ENCODE data around the gene GLIPR2. TPM values are rescaled to one million over a fixed set of nuclear protein-coding genes. Genes with fewer than 3 reads are reported as not detected.
A peak's percentile ranks its signal among the peaks of the same experiment; 100 is the strongest.
"Not testable (repeated sequence)": the region's sequence is repeated elsewhere in the genome, so short reads cannot be mapped to it uniquely, and the experiment has no call there.

The GLIPR2 gene
- total RNA-seq, 1 donor from 2014 or later: 8.7 TPM

GRCh38 chr9:36156116-36156515 is 19.6 kb downstream of the GLIPR2 start:
- no peaks in the 10 kb centered on the region for H3K36me3 ChIP-seq
- no peak for TF ChIP-seq CTCF (IDR thresholded peaks at IDR 0.05; ENCODE audit: borderline replicate concordance)
- intact Hi-C loops (cut with micrococcal nuclease): no loop called here
- no peak overlapping the region for H3K4me3 ChIP-seq
- DNase-seq: no peak
- no peaks in the 10 kb centered on the region for H3K27me3 ChIP-seq (ENCODE audit: low read depth)
- peaks cover 6% of the 10 kb centered on the region for H3K9me3 ChIP-seq (replicated peaks)
- no peak overlapping the region for H3K27ac ChIP-seq (replicated peaks)
- H3K4me1 ChIP-seq: peaks cover 37% of the 10 kb centered on the region

GRCh38 chr9:36158122-36158521 is 21.6 kb downstream of the GLIPR2 start:
- H3K27me3 ChIP-seq (ENCODE audit: low read depth): no peaks in the 10 kb centered on the region
- H3K36me3 ChIP-seq: no peaks in the 10 kb centered on the region
- intact Hi-C loops (cut with micrococcal nuclease): no loop called here
- H3K4me1 ChIP-seq: peaks cover 30% of the 10 kb centered on the region
- peaks cover 6% of the 10 kb centered on the region for H3K9me3 ChIP-seq (replicated peaks)
- DNase-seq: no peak
- H3K27ac ChIP-seq (replicated peaks): peak overlapping the region; percentile 85
- TF ChIP-seq CTCF (IDR thresholded peaks at IDR 0.05; ENCODE audit: borderline replicate concordance): no peak
- no peak overlapping the region for H3K4me3 ChIP-seq

GRCh38 chr9:36158917-36159316 is 22.4 kb downstream of the GLIPR2 start:
- intact Hi-C loops (cut with micrococcal nuclease): no loop called here
- peak overlapping the region; percentile 85 for H3K27ac ChIP-seq (replicated peaks)
- no peaks in the 10 kb centered on the region for H3K36me3 ChIP-seq
- no peak for TF ChIP-seq CTCF (IDR thresholded peaks at IDR 0.05; ENCODE audit: borderline replicate concordance)
- peaks cover 6% of the 10 kb centered on the region for H3K9me3 ChIP-seq (replicated peaks)
- no peaks in the 10 kb centered on the region for H3K27me3 ChIP-seq (ENCODE audit: low read depth)
- no peak for DNase-seq
- H3K4me1 ChIP-seq: peaks cover 37% of the 10 kb centered on the region
- no peak overlapping the region for H3K4me3 ChIP-seq

DNA sequence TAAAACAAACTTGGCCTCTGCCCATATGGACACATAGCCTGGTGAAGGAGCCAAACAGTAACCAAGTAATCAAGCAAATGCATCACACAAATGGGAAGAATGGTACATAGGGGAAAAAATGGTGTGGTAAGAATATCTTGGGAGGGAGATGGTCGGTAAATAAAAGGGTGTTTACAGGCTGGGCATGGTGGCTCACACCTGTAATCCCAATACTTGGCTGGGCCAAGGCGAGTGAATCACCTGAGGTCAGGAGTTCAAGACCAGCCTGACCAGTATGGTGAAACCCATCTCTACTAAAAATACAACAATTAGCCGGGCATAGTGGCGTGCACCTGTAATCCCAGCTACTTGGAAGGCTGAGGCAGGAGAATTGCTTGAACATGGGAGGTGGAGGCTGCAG is 23.0 kb downstream of the GLIPR2 start:
- H3K36me3 ChIP-seq; H3K9me3 ChIP-seq (replicated peaks); H3K27me3 ChIP-seq (ENCODE audit: low read depth); H3K4me3 ChIP-seq; DNase-seq; intact Hi-C loops (cut with micrococcal nuclease): not testable (repeated sequence)
- peaks cover 31% of the 10 kb centered on the region for H3K4me1 ChIP-seq
- H3K27ac ChIP-seq (replicated peaks): peak overlapping the region; percentile 85

DNA sequence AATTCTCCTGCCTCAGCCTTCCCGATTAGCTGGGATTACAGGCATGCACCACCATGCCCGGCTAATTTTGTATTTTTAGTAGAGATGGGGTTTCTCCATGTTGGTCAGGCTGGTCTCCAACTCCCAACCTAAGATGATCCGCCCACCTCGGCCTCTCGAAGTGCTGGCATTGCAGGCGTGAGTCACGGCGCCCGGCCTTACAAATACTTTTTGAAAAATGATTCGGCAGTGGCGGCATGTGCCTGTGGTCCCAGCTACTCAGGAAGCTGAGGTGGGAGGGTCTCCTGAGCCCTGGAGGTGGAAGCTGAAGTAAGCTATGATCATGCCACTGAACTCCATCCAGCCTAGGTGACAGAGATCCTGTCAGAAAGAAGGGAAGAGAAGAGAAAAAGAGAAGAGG is 23.6 kb downstream of the GLIPR2 start:
- not testable (repeated sequence) for H3K9me3 ChIP-seq (replicated peaks); H3K36me3 ChIP-seq; H3K27me3 ChIP-seq (ENCODE audit: low read depth); H3K4me3 ChIP-seq; DNase-seq
- intact Hi-C loops (cut with micrococcal nuclease): loop anchor here (5.0 kb wide), 1 partner anchor 58 kb away; no protein-coding TSS in a partner anchor
- Histone ChIP-seq H3K4me1 (peaks cover 27% of the 10 kb centered on the region), H3K27ac (replicated peaks) (peak overlapping the region; percentile 85)

- no peak overlapping the region for H3K4me3 ChIP-seq
- no peak for DNase-seq
- peaks cover 6% of the 10 kb centered on the region for H3K9me3 ChIP-seq (replicated peaks)
- H3K36me3 ChIP-seq: no peaks in the 10 kb centered on the region
- intact Hi-C loops (cut with micrococcal nuclease): loop anchor here (5.0 kb wide), 1 partner anchor 59 kb away; no protein-coding TSS in a partner anchor
- H3K27me3 ChIP-seq (ENCODE audit: low read depth): peaks cover 4% of the 10 kb centered on the region
- no peak for TF ChIP-seq CTCF (IDR thresholded peaks at IDR 0.05; ENCODE audit: borderline replicate concordance)
- H3K4me1 ChIP-seq: peaks cover 35% of the 10 kb centered on the region
- peak overlapping the region; percentile 83 for H3K27ac ChIP-seq (replicated peaks)
Measured at GRCh38 chr9:36161187-36161586, 24.7 kb downstream of the GLIPR2 start.

Data from left ventricle myocardium inferior (tissue), 1 donor.